Activated CD8-positive, alpha-beta memory T cell treated with anti-CD3 and anti-CD28 coated beads, Interleukin-2, amount 10 ng/mL, durations not matched to agents 7 days and 5 days (primary cell): ENCODE measurements around the gene TUG1. TPM values are rescaled to one million over a fixed set of nuclear protein-coding genes. Genes with fewer than 3 reads are reported as not detected.

Experiments used
- ATAC-seq: fragments of 150-1000 bp; cut with Tn5 transposase; one replicate; pipeline ENCODE4 v1.10.0; 2021; ENCODE audit warnings: moderate library complexity
- CTCF ChIA-PET: fragments of 350-600 bp; sonication (Branson Sonifier 250); formaldehyde crosslinking; loops from one replicate; lab custom pipeline; 2021; ENCODE audit warnings: antibody characterized with exemption; lab: Charles Lee
- DNase-seq: peaks from one replicate; pipeline ENCODE4 v3.0.0-alpha.2; 2020
- H3K27ac Mint-ChIP-seq: one replicate; pipeline ENCODE4 v1.8.0; 2021; ENCODE audit warnings: mild to moderate bottlenecking, mixed read lengths
- H3K27me3 Mint-ChIP-seq: one replicate; pipeline ENCODE4 v1.8.0; 2021; ENCODE audit warnings: mixed read lengths
- H3K36me3 Mint-ChIP-seq: one replicate; pipeline ENCODE4 v1.8.0; 2021; ENCODE audit warnings: mild to moderate bottlenecking, mixed read lengths
- H3K4me1 Mint-ChIP-seq: one replicate; pipeline ENCODE4 v1.8.0; 2021; ENCODE audit warnings: mixed read lengths
- H3K4me3 Mint-ChIP-seq: one replicate; pipeline ENCODE4 v1.8.0; 2021; ENCODE audit warnings: mild to moderate bottlenecking, moderate library complexity, mixed read lengths
- H3K9me3 Mint-ChIP-seq: one replicate; pipeline ENCODE4 v1.8.0; 2022; ENCODE audit warnings: low read depth, mixed read lengths
- total RNA-seq, 2 experiments: library from RNA; stranded (reverse); gene quantifications; one replicate each; pipeline ENCODE4 v1.2.3, GENCODE V29; 2021

The TUG1 gene
- 10 to 100 TPM; 56.7 to 69.8 TPM for total RNA-seq

GRCh38 chr22:30968924-30969531 lies at the start of gene TUG1:
Gene TUG1 (plus strand): TSS chr22:30969265.
- ATAC-seq = peak; percentile 95
- peak; percentile 99 for DNase-seq
- Mint-ChIP-seq H3K4me1 (peaks cover 52% of the 10 kb centered on the region), H3K27me3 (no peaks in the 10 kb centered on the region), H3K27ac (peak within 1 kb of the TSS; percentile 97), H3K9me3 (peaks cover 18% of the 10 kb centered on the region), H3K4me3 (peak within 1 kb of the TSS; percentile 91), H3K36me3 (peaks cover 79% of the 10 kb centered on the region)
- CTCF ChIA-PET = interaction anchor here (0.7 to 3.2 kb wide), 13 partner anchors 11 to 697 kb away, joined by 3 to 16 read pairs (median 4); partner anchors contain the start of genes RNF185 and SMTN

- Mint-ChIP-seq H3K4me1 (peaks cover 16% of the 10 kb centered on the region), H3K9me3 (peaks cover 3% of the 10 kb centered on the region), H3K27ac (no peak overlapping the region), H3K36me3 (peaks cover 8% of the 10 kb centered on the region), H3K27me3 (no peaks in the 10 kb centered on the region), H3K4me3 (no peak overlapping the region)
- no peak for DNase-seq
- no peak for ATAC-seq
- CTCF ChIA-PET = interaction anchor here (0.6 to 4.1 kb wide), 23 partner anchors 10 to 509 kb away, joined by 3 to 32 read pairs (median 4); partner anchors contain the start of genes PES1, SLC35E4 and SMTN
Measured at GRCh38 chr22:30919973-30920372, 49.1 kb upstream of the TUG1 start.

DNA sequence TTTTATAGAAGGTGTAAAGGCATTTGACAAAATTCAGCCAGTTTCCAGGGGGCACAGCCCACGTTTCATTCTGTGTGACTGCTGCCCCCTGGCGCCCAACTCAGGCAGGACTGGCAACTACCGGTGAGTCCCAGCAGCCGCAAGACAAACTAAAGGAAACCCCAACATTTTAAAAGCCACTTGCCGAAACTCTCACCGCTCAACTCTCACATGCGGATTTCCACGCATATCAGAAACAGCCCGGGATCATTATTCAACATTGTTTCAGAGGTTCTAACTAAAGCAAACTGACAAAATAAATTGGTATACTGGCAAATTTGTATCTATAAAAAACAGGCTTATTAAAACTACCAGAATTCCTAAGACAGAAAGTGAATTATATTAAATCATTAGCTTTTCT lies 48.7 kb upstream of the TUG1 start:
- H3K9me3 Mint-ChIP-seq = peaks cover 3% of the 10 kb centered on the region
- ATAC-seq = peak; percentile 79
- H3K27ac Mint-ChIP-seq = no peak overlapping the region
- no peaks in the 10 kb centered on the region for H3K27me3 Mint-ChIP-seq
- H3K36me3 Mint-ChIP-seq = peaks cover 8% of the 10 kb centered on the region
- peaks cover 16% of the 10 kb centered on the region for H3K4me1 Mint-ChIP-seq
- CTCF ChIA-PET = interaction anchor here (0.6 to 4.1 kb wide), 25 partner anchors 10 to 509 kb away, joined by 3 to 32 read pairs (median 4); partner anchors contain the start of genes MORC2, PES1, SLC35E4 and SMTN
- peak; percentile 88 for DNase-seq
- H3K4me3 Mint-ChIP-seq = peak overlapping the region; percentile 36

GRCh38 chr22:30921108-30921507 lies 48.0 kb upstream of the TUG1 start:
- CTCF ChIA-PET = interaction anchor here (0.7 to 4.1 kb wide), 15 partner anchors 11 to 344 kb away, joined by 3 to 32 read pairs (median 5); partner anchors contain the start of genes MORC2, PES1, SLC35E4 and SMTN
- Mint-ChIP-seq H3K27ac (peak overlapping the region; percentile 80), H3K4me1 (peaks cover 16% of the 10 kb centered on the region), H3K9me3 (peaks cover 3% of the 10 kb centered on the region), H3K27me3 (no peaks in the 10 kb centered on the region), H3K36me3 (peaks cover 8% of the 10 kb centered on the region), H3K4me3 (peak overlapping the region; percentile 68)
- ATAC-seq (no peak), DNase-seq (no peak)

- CTCF ChIA-PET = interaction anchor here (0.6 to 4.1 kb wide), 15 partner anchors 10 to 939 kb away, joined by 3 to 30 read pairs (median 3); partner anchors contain the start of genes SELENOM and SLC35E4
- peaks cover 16% of the 10 kb centered on the region for H3K4me1 Mint-ChIP-seq
- peak; percentile 88 for DNase-seq
- peaks cover 6% of the 10 kb centered on the region for H3K36me3 Mint-ChIP-seq
- peak overlapping the region; percentile 80 for H3K27ac Mint-ChIP-seq
- H3K9me3 Mint-ChIP-seq = no peaks in the 10 kb centered on the region
- H3K4me3 Mint-ChIP-seq = peak overlapping the region; percentile 68
- ATAC-seq = peak; percentile 75
- H3K27me3 Mint-ChIP-seq = no peaks in the 10 kb centered on the region
Measured at GRCh38 chr22:30922151-30922611, 46.9 kb upstream of the TUG1 start.

DNA sequence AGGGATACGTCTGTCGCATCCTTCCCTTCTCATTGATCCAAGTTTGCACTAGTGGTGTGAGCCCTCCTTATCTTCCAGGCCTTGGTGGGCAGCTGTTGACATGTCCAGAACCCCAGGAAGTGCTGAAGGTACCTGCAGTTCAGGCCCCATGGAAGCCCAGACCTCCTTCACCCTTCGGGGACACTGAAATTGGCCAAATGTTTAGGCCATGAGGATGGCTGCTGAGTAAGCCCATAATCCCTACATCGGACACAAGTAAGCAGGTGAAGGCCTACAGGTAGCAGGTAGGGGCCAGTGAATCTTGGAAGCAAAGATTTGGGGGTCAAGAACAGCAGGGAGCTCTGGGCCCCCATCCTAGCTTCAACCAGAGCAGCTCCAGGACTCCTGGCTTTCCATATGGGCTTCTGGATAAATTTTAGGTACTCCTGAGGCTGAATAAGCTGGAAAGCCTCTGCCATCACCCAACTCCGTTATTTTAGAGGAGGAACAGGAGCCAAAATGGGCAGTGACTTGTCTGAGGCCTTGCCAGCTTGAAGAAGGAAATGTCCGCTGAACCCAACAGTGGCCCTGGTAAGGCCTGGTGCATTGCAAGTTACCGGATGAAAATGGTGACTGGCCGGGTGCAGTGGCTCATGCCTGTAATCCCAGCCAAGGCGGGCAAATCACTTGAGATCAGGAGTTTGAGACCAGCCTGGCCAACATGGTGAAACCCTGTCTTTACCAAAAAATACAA lies 45.7 kb upstream of the TUG1 start:
- Mint-ChIP-seq H3K27me3 (no peaks in the 10 kb centered on the region), H3K36me3 (peaks cover 10% of the 10 kb centered on the region), H3K9me3 (no peaks in the 10 kb centered on the region), H3K27ac (no peak overlapping the region), H3K4me1 (peaks cover 16% of the 10 kb centered on the region), H3K4me3 (no peak overlapping the region)
- ATAC-seq (no peak), DNase-seq (no peak)
- CTCF ChIA-PET = interaction anchor here (0.8 to 3.4 kb wide), 3 partner anchors 45 to 184 kb away, joined by 3 to 10 read pairs (median 8); partner anchors contain the start of gene SELENOM

DNA sequence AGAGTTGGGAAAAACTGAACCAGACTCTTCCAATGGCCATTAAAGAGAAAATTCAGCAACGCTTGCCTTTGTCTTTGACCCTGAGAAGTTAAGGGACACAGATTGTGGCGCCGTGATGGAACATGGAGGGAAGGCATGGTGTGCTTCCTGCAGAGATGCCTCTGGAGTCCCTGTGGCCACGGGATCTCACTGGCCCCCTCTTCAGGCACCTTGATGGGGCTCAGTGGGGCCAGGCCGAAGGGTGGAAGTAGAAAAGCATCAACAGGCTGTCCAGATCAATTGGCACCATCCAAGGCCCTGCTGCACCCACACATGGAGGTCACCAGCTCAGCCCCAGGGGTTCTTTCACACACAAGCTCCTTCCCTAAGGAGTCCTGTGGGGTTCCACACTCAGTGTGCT lies 43.4 kb upstream of the TUG1 start:
- Mint-ChIP-seq H3K4me3 (no peak overlapping the region), H3K36me3 (peaks cover 13% of the 10 kb centered on the region), H3K4me1 (peaks cover 13% of the 10 kb centered on the region), H3K9me3 (no peaks in the 10 kb centered on the region), H3K27ac (no peak overlapping the region), H3K27me3 (no peaks in the 10 kb centered on the region)
- DNase-seq = no peak
- no peak for ATAC-seq
- CTCF ChIA-PET = interaction anchor here (1.8 kb wide), 1 partner anchor 160 kb away, joined by 6 read pairs; no protein-coding TSS in a partner anchor

GRCh38 chr22:30926706-30927105 lies 42.4 kb upstream of the TUG1 start:
- Mint-ChIP-seq H3K27ac (no peak overlapping the region), H3K36me3 (peaks cover 20% of the 10 kb centered on the region), H3K27me3 (no peaks in the 10 kb centered on the region), H3K9me3 (no peaks in the 10 kb centered on the region), H3K4me3 (no peak overlapping the region), H3K4me1 (peaks cover 6% of the 10 kb centered on the region)
- CTCF ChIA-PET = interaction anchor here (0.9 to 1.8 kb wide), 2 partner anchors 13 to 159 kb away, joined by 3 to 6 read pairs; no protein-coding TSS in a partner anchor
- no peak for DNase-seq
- ATAC-seq = no peak

DNA sequence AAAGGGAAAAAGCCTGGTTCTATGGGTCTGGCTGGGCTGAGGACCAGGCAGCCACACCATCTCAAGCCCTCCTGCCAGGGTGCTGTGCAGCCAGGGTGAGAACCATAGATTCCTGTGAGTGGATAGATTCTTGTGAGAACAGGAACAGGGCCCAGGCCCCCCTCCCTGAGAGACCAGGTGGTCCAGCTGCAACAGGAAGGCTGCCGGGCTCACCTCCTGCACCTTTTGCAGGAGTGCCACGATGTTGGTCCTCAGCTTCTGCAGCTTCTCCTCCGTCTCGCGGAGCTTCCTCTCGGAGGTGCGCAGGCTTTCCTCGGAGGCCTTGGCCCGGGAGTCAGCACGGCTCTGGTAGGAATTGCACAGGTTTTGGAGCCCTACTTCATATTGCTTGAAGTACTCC lies 41.3 kb upstream of the TUG1 start:
- DNase-seq (no peak), ATAC-seq (no peak)
- H3K27ac Mint-ChIP-seq = no peak overlapping the region
- CTCF ChIA-PET = no interaction called here
- peaks cover 20% of the 10 kb centered on the region for H3K36me3 Mint-ChIP-seq
- H3K4me1 Mint-ChIP-seq = no peaks in the 10 kb centered on the region
- no peak overlapping the region for H3K4me3 Mint-ChIP-seq
- no peaks in the 10 kb centered on the region for H3K9me3 Mint-ChIP-seq
- no peaks in the 10 kb centered on the region for H3K27me3 Mint-ChIP-seq

DNA sequence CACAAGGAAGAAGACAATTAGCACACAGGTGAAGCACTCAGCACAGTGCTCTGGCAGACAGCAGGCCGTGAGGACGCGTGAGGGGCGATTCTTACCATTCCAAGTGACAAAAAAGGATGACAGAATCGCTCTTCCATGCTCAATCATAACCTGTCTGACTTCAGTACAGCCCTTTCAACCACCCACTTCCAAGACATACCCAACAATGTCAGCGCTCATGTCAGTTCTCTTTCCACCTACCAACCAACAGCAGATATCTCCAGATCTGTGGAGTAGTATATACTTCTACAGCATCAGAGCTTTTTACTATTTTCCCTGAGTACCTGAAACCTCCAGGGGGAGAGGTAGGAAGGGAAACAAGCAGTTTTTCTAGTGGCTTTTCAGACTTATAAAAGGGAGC lies 40.7 kb upstream of the TUG1 start:
- DNase-seq (no peak), ATAC-seq (no peak)
- Mint-ChIP-seq H3K36me3 (peaks cover 24% of the 10 kb centered on the region), H3K27me3 (no peaks in the 10 kb centered on the region), H3K4me1 (no peaks in the 10 kb centered on the region), H3K9me3 (no peaks in the 10 kb centered on the region), H3K27ac (peak overlapping the region; percentile 13), H3K4me3 (no peak overlapping the region)
- CTCF ChIA-PET = no interaction called here

DNA sequence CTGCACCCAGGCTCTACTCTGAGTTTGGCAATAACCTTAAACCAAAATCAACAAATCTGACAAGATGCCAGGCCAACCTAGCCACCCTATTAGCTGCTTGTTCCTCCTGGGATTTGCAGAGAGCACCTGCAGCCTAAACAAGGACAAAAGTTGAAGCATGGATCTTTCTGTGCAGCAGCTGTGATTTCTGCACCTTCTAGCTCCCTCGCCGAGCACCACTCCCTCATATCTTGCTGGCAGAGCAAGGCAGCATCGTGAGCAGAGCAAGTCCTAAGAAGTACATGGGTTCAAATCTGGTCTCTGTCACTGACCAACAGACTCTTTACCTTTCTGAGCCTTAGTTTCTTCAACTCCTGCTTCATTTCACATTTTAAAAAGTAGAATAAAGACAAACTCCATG lies 38.8 kb upstream of the TUG1 start:
- H3K36me3 Mint-ChIP-seq = peaks cover 35% of the 10 kb centered on the region
- H3K27me3 Mint-ChIP-seq = no peaks in the 10 kb centered on the region
- no peak overlapping the region for H3K4me3 Mint-ChIP-seq
- no peaks in the 10 kb centered on the region for H3K4me1 Mint-ChIP-seq
- CTCF ChIA-PET = no interaction called here
- no peak for DNase-seq
- no peaks in the 10 kb centered on the region for H3K9me3 Mint-ChIP-seq
- no peak for ATAC-seq
- no peak overlapping the region for H3K27ac Mint-ChIP-seq

- Mint-ChIP-seq H3K27ac (peak overlapping the region; percentile 13), H3K4me1 (no peaks in the 10 kb centered on the region), H3K36me3 (peaks cover 46% of the 10 kb centered on the region), H3K9me3 (no peaks in the 10 kb centered on the region), H3K4me3 (no peak overlapping the region), H3K27me3 (no peaks in the 10 kb centered on the region)
- ATAC-seq = no peak
- CTCF ChIA-PET = interaction anchor here (1.0 kb wide), 1 partner anchor 10 kb away, joined by 5 read pairs; no protein-coding TSS in a partner anchor
- DNase-seq = no peak
Measured at GRCh38 chr22:30931541-30932300, 37.3 kb upstream of the TUG1 start.
